Measurements from ENCODE around the gene NT5C.

DNA sequence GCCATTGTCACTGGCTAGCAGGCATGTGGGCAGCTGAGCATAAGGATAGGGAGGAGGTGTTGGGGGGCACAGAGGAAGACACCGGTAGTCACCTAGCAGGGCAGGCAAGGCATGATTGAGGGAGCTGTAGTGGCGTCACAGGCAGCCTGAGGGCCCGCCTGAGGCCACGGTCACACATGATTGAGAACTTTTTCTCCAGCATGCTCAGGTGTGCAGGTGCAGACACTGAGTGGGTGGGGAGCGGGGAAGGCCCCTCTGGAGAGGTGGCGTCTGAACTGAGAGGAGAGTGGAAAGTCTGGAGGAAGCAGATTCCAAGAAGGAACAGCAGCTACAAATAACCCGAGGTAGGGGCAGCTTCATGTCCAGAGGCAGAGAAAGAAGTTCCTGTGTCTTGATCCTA is 32.7 kb downstream of the NT5C start:
- TF ChIP-seq YY1 (IDR thresholded peaks at IDR 0.05; ENCODE audit: extremely low read depth, insufficient replicate concordance, low read depth, low read length) (no peak), SRF (IDR thresholded peaks at IDR 0.05; ENCODE audit: low read depth) (no peak), CTCF (IDR thresholded peaks at IDR 0.05 in 2 of 3, conservative IDR thresholded peaks at IDR 0.05 in 1 of 3; ENCODE audit: borderline replicate concordance in 1 of 3, insufficient read depth in 1 of 3, low read depth in 2 of 3, low read length in 2 of 3) (no peak), EZH2phosphoT487 (IDR thresholded peaks at IDR 0.05; ENCODE audit: borderline replicate concordance) (no peak), SP1 (IDR thresholded peaks at IDR 0.05; ENCODE audit: low read depth) (no peak), POLR2A (IDR thresholded peaks at IDR 0.05; ENCODE audit: borderline replicate concordance, extremely low read depth, insufficient read depth, insufficient read length) (no peak), EZH2 (IDR thresholded peaks at IDR 0.05) (no peak), EGR1 (IDR thresholded peaks at IDR 0.05; ENCODE audit: low read depth) (no peak), ZNF274 (IDR thresholded peaks at IDR 0.05; ENCODE audit: low read depth, low read length) (no peak)
- TF ChIP-seq, protein P1, sequence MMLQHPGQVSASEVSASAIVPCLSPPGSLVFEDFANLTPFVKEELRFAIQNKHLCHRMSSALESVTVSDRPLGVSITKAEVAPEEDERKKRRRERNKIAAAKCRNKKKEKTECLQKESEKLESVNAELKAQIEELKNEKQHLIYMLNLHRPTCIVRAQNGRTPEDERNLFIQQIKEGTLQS (IDR thresholded peaks at IDR 0.05) = no peak
- TF ChIP-seq, protein P2, sequence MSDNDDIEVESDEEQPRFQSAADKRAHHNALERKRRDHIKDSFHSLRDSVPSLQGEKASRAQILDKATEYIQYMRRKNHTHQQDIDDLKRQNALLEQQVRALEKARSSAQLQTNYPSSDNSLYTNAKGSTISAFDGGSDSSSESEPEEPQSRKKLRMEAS (IDR thresholded peaks at IDR 0.05) = no peak

Measured in HCT116 (cell line).